GM19397 (cell line): ENCODE results near the gene SLK.

Experiments used
- ATAC-seq: cut with Tn5 transposase; IDR thresholded peaks from one replicate; pipeline ENCODE4 v1.9.1; 2021; ENCODE audit warnings: mild to moderate bottlenecking, moderate library complexity; ENCODE audit not compliant: unreplicated experiment

The SLK gene

DNA sequence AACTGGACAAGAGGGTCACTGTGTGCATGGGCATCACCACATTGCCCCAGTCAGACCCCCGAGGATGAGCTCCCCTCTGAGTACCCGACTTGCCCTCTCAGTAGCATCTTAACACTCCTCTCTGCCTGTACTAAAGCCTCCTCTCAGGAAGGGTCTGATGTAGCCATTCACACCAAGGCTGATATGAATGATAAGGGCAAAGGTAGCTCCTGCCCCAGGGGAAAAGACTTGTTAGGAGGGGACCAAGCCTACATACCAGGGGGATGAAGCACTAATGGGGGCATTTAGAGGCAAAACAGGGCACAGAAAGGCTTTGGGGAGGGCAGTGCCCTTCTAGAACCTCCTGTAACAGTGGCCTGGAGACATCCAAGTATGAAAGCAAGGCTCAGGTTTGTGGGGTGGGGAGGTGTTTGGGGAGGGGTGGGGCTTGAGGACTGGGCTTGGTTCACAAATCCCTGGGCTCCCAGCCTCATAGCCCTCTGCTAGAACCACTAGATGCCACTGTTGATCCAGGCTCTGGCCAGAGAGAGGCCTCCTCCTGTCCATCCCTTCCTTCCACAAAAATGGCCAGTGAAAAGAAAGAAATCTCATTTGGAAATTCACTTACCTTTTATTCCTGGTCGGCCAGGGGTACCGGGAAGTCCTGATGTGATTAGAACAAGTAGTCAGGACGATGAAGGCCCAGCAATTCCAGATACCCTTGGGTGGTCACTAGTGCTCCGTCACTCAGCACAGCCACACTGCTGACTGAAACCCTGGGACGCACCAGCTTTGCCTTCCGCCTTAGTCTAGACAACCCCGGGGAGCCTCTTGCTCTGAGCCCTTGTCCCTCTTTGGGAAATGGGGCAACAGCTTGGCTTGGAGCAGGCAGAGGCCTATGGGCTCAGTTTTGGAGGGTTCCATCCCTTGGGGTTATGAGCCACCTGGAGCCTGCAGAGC is 78.5 kb downstream of the SLK start:
- no peak for ATAC-seq

- no peak for ATAC-seq
Observed at GRCh38 chr10:104046651-104047050, 79.7 kb downstream of the SLK start.

DNA sequence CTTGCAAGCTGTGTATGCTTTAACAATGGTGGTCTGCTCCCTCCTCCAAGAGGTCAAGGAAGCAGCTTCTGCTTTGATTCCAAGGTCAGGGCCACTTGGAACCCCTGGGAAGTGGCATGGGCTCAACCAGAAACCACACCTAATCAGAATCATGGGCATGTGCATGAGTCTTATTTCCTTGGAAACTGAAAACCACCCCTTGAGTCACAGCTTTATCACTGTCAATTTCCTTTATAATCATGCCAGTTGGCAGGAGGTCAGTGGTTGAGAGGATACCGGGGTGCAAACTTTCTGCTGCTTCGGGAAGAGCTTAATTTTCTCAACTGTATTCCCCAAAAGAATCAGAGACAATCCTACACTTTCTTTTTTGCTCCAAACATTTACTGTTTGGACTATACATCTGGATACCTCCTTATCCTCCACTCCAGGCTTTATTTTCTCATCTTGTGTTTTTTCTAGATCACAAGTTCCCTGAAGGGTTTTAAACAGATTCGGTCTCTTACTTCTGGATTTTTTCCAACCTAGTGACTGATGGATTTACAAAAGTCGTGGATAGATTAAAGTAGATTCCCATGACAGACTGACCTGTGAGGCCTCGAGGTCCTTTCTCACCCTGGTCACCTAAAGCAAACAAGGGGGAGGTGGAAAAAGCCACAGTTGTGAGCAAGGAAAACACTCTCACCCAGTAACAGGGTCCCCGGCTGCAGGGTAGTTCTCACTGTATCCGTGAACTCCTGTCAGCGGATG is 82.7 kb downstream of the SLK start:
- ATAC-seq: no peak

- no peak for ATAC-seq
Observed at GRCh38 chr10:104052431-104052830, 85.5 kb downstream of the SLK start.

GRCh38 chr10:104053201-104053600 is 86.3 kb downstream of the SLK start:
- no peak for ATAC-seq

GRCh38 chr10:104054430-104054829 is 87.5 kb downstream of the SLK start:
- ATAC-seq: no peak

- no peak for ATAC-seq
Observed at GRCh38 chr10:104056619-104057273, 89.8 kb downstream of the SLK start.

DNA sequence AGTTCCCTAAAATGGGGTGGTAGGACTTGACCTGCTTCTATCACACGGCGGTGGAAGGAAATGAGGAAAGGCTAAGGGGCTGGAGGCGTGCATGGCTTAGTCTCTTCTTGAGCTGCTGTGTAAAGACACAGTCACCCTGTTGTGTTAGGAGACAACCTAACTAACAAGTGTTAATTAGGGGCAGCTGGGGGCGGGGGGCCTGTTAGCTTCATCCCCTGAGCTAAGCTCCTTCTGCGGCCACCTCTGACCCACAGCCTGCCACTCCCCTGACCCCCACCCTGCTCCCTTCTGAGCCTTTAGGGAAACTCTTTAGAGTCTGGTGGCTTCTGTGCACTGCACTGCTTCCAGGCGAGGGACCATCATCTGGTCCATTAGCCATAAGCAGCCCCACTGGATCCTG is 90.8 kb downstream of the SLK start:
- ATAC-seq: no peak

GRCh38 chr10:104059364-104059763 is 92.4 kb downstream of the SLK start:
- no peak for ATAC-seq

- ATAC-seq: no peak
Observed at GRCh38 chr10:104061196-104061595, 94.3 kb downstream of the SLK start.

DNA sequence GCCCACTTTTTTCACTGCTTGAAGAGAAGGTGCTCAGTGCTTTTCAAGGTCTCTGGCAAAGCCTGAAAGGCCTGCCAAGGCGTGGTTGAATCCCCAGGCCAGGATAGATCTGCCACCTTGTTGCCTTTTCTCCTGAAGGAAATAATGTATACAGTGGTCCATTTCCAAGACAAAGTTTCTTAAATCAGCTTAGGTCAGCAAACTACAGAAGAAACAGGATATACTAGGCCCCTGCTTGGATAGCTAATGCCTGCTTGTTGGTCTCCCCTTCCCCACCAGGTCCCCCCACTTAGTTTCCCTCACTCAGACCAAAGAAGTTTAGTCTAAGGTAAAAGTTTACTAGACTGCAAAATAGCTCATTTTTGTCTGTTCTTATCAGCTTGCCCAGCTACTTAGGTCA is 98.8 kb downstream of the SLK start:
- ATAC-seq: no peak

DNA sequence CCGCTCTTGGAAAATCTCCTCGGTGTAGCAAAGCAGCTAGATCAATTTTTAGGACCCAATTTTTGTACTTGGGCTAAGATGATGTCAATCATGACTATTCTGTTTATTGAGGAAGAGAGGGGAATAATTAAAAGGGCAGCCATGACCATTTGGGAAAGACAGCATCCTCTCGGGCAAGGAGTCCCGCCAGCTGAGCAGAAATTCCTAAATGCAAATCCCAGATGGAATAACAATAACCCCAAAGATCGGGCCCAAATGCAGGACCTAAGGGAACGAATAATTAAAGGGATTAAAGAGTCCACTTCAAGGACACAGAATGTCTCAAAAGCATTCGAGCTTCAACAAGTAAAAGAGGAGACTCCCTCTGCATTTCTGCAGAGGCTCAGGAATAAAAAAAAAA is 100.0 kb downstream of the SLK start:
- no peak for ATAC-seq

- ATAC-seq: no peak
Observed at GRCh38 chr10:104067525-104067924, 100.6 kb downstream of the SLK start.

- no peak for ATAC-seq
Observed at GRCh38 chr10:104069613-104070012, 102.7 kb downstream of the SLK start.

DNA sequence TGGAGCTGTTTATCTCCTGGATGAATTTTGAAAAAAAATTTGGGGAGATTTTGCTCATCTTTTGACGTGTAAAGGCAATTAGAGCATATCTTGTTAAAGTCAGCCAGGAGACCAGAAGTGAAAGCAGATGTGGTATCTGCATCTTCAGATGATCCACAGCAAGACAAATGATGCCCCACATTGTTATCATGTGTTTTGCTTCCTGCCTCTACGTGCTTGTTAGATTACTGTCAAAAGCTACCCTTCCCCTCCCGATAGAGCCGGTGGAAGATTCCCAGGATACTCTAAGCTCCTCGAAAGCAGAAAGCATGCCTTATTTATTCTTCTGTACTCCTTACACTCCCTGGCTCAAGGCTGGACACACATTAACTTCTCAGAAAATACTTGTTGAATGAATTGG is 105.8 kb downstream of the SLK start:
- no peak for ATAC-seq

DNA sequence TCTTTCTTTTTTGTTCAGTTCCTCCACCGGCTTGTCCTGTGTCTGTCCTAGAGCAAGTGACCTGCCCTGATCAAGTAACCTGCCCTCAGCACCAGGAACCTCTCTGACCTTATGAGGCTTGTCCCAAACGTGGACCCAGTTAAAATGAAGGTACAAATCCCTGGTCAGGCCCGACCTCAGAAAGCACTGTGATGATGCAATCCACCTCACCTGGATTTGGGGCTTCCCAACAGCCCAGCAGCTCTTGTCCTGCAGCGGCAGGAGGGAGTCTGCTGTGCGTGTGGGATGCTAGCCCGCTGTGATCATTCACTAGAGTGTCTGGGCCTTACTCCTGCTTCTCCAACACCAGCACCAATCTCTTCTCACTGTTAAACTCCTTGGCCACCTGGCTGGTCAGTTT is 107.6 kb downstream of the SLK start:
- no peak for ATAC-seq

- no peak for ATAC-seq
Observed at GRCh38 chr10:104076743-104077160, 109.8 kb downstream of the SLK start.

GRCh38 chr10:104077247-104077646 is 110.3 kb downstream of the SLK start:
- ATAC-seq: no peak

- no peak for ATAC-seq
Observed at GRCh38 chr10:104077663-104078151, 110.8 kb downstream of the SLK start.
